ENCODE results near the gene HYCC2.

DNA sequence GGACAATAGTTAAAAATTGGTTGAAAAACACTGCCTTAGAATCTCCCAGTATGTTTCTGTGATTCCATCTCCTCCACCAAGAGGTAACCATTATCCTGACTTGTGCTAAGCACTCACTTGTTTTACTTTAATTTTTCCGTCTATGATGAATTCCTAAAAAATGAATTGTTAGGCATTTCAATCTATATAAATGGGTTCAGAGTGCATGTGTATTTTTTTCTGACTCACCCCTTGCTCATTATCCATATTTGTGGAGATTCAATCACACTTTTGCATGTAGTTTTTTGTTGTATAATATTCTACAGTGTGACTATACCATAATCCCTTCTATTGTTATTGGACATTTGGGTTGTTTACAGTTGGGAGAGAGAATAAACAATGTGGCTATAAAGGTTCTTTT is 1.6 kb upstream of the HYCC2 start:
- no peak for TF ChIP-seq CTCF (IDR thresholded peaks at IDR 0.05; ENCODE audit: insufficient read depth, low read depth, low read length)
- TF ChIP-seq EZH2 (IDR thresholded peaks at IDR 0.05; ENCODE audit: insufficient read depth, low read length) = no peak

All from astrocyte (in vitro differentiated cells and primary cell).